ENCODE data around the gene NECTIN2.

NECTIN2 gene

DNA sequence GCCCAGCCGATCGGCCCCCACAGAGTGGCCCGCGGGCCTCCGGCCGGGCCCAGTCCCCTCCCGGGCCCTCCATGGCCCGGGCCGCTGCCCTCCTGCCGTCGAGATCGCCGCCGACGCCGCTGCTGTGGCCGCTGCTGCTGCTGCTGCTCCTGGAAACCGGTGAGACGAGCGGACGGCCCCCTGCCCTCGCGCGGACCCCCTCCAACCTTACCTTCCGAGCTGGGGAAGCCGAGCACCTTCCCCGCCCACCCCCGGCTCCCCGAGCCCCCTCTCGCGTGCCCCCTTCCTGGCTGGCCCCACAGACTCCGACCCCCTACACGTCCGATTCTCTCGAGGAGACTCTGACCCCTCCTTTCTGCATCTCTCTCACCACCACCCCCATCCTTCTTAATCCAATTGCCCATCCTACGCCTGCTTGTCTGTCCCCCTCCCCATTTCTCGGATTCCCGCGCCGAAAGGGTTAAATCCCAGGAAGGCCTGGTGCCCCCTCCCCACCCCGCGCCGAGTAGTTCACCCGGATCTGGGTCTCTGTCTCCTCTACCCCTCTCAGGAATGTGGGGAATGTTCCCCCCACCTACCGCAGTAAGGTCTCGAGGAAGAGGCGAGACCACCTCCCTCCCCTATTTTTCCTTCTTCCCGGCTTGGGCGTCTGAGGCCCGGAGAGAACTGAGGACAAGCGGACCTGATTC is 502 bp downstream of the NECTIN2 start:
- H3K27ac ChIP-seq (ENCODE audit: low read length) = no peak overlapping the region
- H3K36me3 ChIP-seq (replicated peaks; ENCODE audit: insufficient read depth, low read length) = no peaks in the 10 kb centered on the region
- no peaks in the 10 kb centered on the region for H3K9me3 ChIP-seq (replicated peaks; ENCODE audit: insufficient read depth, low read length)
- peaks cover 56% of the 10 kb centered on the region for H3K27me3 ChIP-seq (replicated peaks; ENCODE audit: insufficient read depth, low read length)
- peak overlapping the region; percentile 86 for H3K4me3 ChIP-seq (ENCODE audit: low read length)
- peak overlapping the region; percentile 98 for H3K4me2 ChIP-seq (ENCODE audit: low read depth, low read length)
- H3K9ac ChIP-seq (ENCODE audit: low read length) = no peak overlapping the region; the same call in 1 of the 2 replicates
- no peaks in the 10 kb centered on the region for H4K20me1 ChIP-seq (ENCODE audit: insufficient read depth, low read length)
- H3K4me1 ChIP-seq (ENCODE audit: low read length) = peaks cover 17% of the 10 kb centered on the region
- no peak for DNase-seq
- no peaks in the 10 kb centered on the region for H3K9me2 ChIP-seq (replicated peaks; ENCODE audit: insufficient read depth, low read length)
- peak overlapping the region; percentile 63 for H2AFZ ChIP-seq (ENCODE audit: low read length)
- TF ChIP-seq EZH2phosphoT487 (IDR thresholded peaks at IDR 0.05; ENCODE audit: low read length) (no peak), EZH2 (optimal IDR thresholded peaks at IDR 0.05; ENCODE audit: low read depth, low read length) (no peak)
- TF ChIP-seq, protein P1, sequence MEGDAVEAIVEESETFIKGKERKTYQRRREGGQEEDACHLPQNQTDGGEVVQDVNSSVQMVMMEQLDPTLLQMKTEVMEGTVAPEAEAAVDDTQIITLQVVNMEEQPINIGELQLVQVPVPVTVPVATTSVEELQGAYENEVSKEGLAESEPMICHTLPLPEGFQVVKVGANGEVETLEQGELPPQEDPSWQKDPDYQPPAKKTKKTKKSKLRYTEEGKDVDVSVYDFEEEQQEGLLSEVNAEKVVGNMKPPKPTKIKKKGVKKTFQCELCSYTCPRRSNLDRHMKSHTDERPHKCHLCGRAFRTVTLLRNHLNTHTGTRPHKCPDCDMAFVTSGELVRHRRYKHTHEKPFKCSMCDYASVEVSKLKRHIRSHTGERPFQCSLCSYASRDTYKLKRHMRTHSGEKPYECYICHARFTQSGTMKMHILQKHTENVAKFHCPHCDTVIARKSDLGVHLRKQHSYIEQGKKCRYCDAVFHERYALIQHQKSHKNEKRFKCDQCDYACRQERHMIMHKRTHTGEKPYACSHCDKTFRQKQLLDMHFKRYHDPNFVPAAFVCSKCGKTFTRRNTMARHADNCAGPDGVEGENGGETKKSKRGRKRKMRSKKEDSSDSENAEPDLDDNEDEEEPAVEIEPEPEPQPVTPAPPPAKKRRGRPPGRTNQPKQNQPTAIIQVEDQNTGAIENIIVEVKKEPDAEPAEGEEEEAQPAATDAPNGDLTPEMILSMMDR (IDR thresholded peaks at IDR 0.05; ENCODE audit: low read length) = no peak
- H3K79me2 ChIP-seq (ENCODE audit: low read length) = no peaks in the 10 kb centered on the region
- no peaks in the 10 kb centered on the region; the same call in 1 of the 2 replicates for H3F3A ChIP-seq (ENCODE audit: insufficient read depth, low read length)

GRCh38 chr19:44847144-44848035 is 1.3 kb downstream of the NECTIN2 start:
- Histone ChIP-seq H3K27me3 (replicated peaks; ENCODE audit: insufficient read depth, low read length) (peaks cover 60% of the 10 kb centered on the region), H3K9ac (ENCODE audit: low read length) (no peak overlapping the region), H2AFZ (ENCODE audit: low read length) (no peak overlapping the region), H3K4me3 (ENCODE audit: low read length) (no peak overlapping the region; the same call in 1 of the 2 replicates), H3K4me1 (ENCODE audit: low read length) (peaks cover 17% of the 10 kb centered on the region), H3K9me2 (replicated peaks; ENCODE audit: insufficient read depth, low read length) (no peaks in the 10 kb centered on the region), H3K79me2 (ENCODE audit: low read length) (no peaks in the 10 kb centered on the region), H3F3A (ENCODE audit: insufficient read depth, low read length) (no peaks in the 10 kb centered on the region; the same call in 1 of the 2 replicates), H4K20me1 (ENCODE audit: insufficient read depth, low read length) (no peaks in the 10 kb centered on the region), H3K4me2 (ENCODE audit: low read depth, low read length) (peak overlapping the region; percentile 98; the same call in 1 of the 2 replicates), H3K9me3 (replicated peaks; ENCODE audit: insufficient read depth, low read length) (no peaks in the 10 kb centered on the region), H3K36me3 (replicated peaks; ENCODE audit: insufficient read depth, low read length) (no peaks in the 10 kb centered on the region), H3K27ac (ENCODE audit: low read length) (no peak overlapping the region)
- TF ChIP-seq EZH2phosphoT487 (IDR thresholded peaks at IDR 0.05; ENCODE audit: low read length) (no peak), EZH2 (optimal IDR thresholded peaks at IDR 0.05; ENCODE audit: low read depth, low read length) (no peak)
- TF ChIP-seq, protein P1 (IDR thresholded peaks at IDR 0.05; ENCODE audit: low read length) = no peak
- DNase-seq = no peak

DNA sequence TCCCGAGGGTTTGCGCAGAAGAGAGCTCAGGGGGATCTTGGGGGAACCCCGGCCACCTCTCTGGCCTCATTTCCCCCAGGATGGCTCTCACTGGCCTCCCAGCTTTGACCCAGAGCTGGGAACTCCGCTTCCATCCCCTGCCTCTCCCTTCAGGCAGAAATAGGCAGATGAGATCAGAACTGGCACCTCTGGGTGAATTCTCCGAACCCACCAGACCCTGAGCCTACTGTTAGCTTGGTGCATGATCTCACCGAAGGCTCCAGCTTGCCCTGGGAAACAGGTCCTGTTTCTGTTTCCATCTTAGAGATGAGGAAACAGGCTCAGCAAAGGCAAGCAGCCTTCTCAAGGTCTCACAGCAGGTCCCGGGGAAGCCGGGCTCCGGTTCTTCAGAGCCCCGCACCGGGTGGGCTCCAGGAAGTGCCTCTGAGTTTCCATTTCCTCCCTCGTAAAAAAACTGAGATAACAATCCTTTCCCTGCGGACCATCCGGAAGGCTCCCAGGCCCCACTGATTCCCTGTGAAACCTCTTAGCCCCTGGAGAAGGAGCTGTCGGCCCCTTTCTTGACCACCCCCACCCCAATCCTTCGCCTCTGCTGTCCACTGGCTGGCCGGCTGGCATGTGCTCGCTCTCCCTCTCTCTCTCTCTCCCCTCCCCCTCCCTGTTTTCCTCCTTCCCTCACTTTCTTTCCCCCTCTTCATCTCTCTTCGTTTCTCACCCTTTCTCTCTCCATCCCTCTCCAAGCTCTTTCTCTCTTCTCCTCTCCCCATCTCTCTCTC is 2.1 kb downstream of the NECTIN2 start:
- TF ChIP-seq EZH2phosphoT487 (IDR thresholded peaks at IDR 0.05; ENCODE audit: low read length) (no peak), EZH2 (optimal IDR thresholded peaks at IDR 0.05; ENCODE audit: low read depth, low read length) (no peak)
- TF ChIP-seq, protein P1 (IDR thresholded peaks at IDR 0.05; ENCODE audit: low read length) = no peak
- H3K4me1 ChIP-seq (ENCODE audit: low read length) = peaks cover 17% of the 10 kb centered on the region
- no peaks in the 10 kb centered on the region for H3K79me2 ChIP-seq (ENCODE audit: low read length)
- H3K9me2 ChIP-seq (replicated peaks; ENCODE audit: insufficient read depth, low read length) = no peaks in the 10 kb centered on the region
- H3K27ac ChIP-seq (ENCODE audit: low read length) = no peak overlapping the region
- H3F3A ChIP-seq (ENCODE audit: insufficient read depth, low read length) = no peaks in the 10 kb centered on the region; the same call in 1 of the 2 replicates
- H2AFZ ChIP-seq (ENCODE audit: low read length) = no peak overlapping the region
- peak overlapping the region; percentile 98; the same call in 1 of the 2 replicates for H3K4me2 ChIP-seq (ENCODE audit: low read depth, low read length)
- H3K36me3 ChIP-seq (replicated peaks; ENCODE audit: insufficient read depth, low read length) = no peaks in the 10 kb centered on the region
- no peak for DNase-seq
- no peak overlapping the region for H3K9ac ChIP-seq (ENCODE audit: low read length)
- no peaks in the 10 kb centered on the region for H4K20me1 ChIP-seq (ENCODE audit: insufficient read depth, low read length)
- peaks cover 68% of the 10 kb centered on the region for H3K27me3 ChIP-seq (replicated peaks; ENCODE audit: insufficient read depth, low read length)
- H3K4me3 ChIP-seq (ENCODE audit: low read length) = no peak overlapping the region
- no peaks in the 10 kb centered on the region for H3K9me3 ChIP-seq (replicated peaks; ENCODE audit: insufficient read depth, low read length)
